HepG2 (cell line): ENCODE results near the gene LAMC3. TPM values are rescaled to one million over a fixed set of nuclear protein-coding genes. Genes with fewer than 3 reads are reported as not detected.

ENCODE experiments used
- CBX1 ChIP-seq: IDR thresholded peaks from one replicate; pipeline ENCODE4 v1.6.1; 2016; ENCODE audit warnings: antibody characterized with exemption, low read depth
- CBX2 ChIP-seq, 2 experiments: fragments of 200-600 bp in 1 of 2; sonication (generic); formaldehyde crosslinking in 1 of 2; IDR thresholded peaks; 2 replicates each; pipeline versions ENCODE4 v1.7.0 to v1.8.1; 2018 to 2022; ENCODE audit warnings: low read depth in 2 of 2, low read length in 1 of 2, mild to moderate bottlenecking in 1 of 2, missing genetic modification reagents in 1 of 2
- CREM ChIP-seq, 2 experiments: sonication (generic) in 1 of 2; formaldehyde crosslinking in 1 of 2; IDR thresholded peaks; 2 replicates each; pipeline versions ENCODE4 v1.4.0 to v1.6.1; 2016 to 2020; ENCODE audit warnings: antibody characterized with exemption in 1 of 2, mild to moderate bottlenecking in 1 of 2, missing genetic modification reagents in 1 of 2
- DMTF1 ChIP-seq: sonication (generic); formaldehyde crosslinking; IDR thresholded peaks from 2 replicates; pipeline ENCODE4 v1.4.0; 2020; ENCODE audit warnings: mild to moderate bottlenecking, missing genetic modification reagents
- ETV6 ChIP-seq: sonication (generic); formaldehyde crosslinking; conservative IDR thresholded peaks from 2 replicates; pipeline ENCODE4 v1.4.0; 2020; ENCODE audit warnings: missing genetic modification reagents
- GTF2F1 ChIP-seq: fragments of 150-350 bp; IDR thresholded peaks from 2 replicates; pipeline ENCODE4 v1.6.1; 2014; ENCODE audit warnings: low read length
- KLF11 ChIP-seq: IDR thresholded peaks from 2 replicates; pipeline ENCODE4 v1.6.1; 2016; ENCODE audit warnings: missing compliant biosample characterization
- KMT2B ChIP-seq: IDR thresholded peaks from 2 replicates; pipeline ENCODE4 v1.6.1; 2016; ENCODE audit warnings: missing genetic modification reagents, missing compliant biosample characterization
- PATZ1 ChIP-seq: sonication (generic); formaldehyde crosslinking; IDR thresholded peaks from 2 replicates; pipeline ENCODE4 v1.4.0; 2020; ENCODE audit warnings: missing genetic modification reagents
- RAD51 ChIP-seq: fragments of 450-650 bp; IDR thresholded peaks from 2 replicates; pipeline ENCODE4 v1.6.1; 2016; ENCODE audit warnings: borderline replicate concordance
- RFX1 ChIP-seq: fragments of 450-650 bp; IDR thresholded peaks from 2 replicates; pipeline ENCODE4 v1.6.1; 2017
- SAP130 ChIP-seq: IDR thresholded peaks from 2 replicates; pipeline ENCODE4 v1.6.1; 2016; ENCODE audit warnings: low read depth
- YEATS4 ChIP-seq: sonication (generic); formaldehyde crosslinking; IDR thresholded peaks from 2 replicates; pipeline ENCODE4 v1.4.0; 2020; ENCODE audit warnings: missing genetic modification reagents, borderline replicate concordance
- ZBTB44 ChIP-seq: sonication (generic); formaldehyde crosslinking; IDR thresholded peaks from 2 replicates; pipeline ENCODE4 v1.4.0; 2020; ENCODE audit warnings: missing genetic modification reagents
- ZFP90 ChIP-seq: sonication (generic); formaldehyde crosslinking; IDR thresholded peaks from 2 replicates; pipeline ENCODE4 v1.8.0; 2022; ENCODE audit warnings: missing genetic modification reagents, mild to moderate bottlenecking, inconsistent platforms, borderline replicate concordance
- ZGPAT ChIP-seq: IDR thresholded peaks from 2 replicates; pipeline ENCODE4 v1.6.1; 2016; ENCODE audit warnings: mild to moderate bottlenecking
- ZMYM4 ChIP-seq: sonication (generic); formaldehyde crosslinking; IDR thresholded peaks from 2 replicates; pipeline ENCODE4 v1.8.1; 2023; ENCODE audit warnings: mild to moderate bottlenecking, missing genetic modification reagents
- ZNF138 ChIP-seq: sonication (generic); formaldehyde crosslinking; IDR thresholded peaks from 2 replicates; pipeline ENCODE4 v1.5.0; 2020; ENCODE audit warnings: mild to moderate bottlenecking, low read depth, missing genetic modification reagents
- ZNF556 ChIP-seq: sonication (generic); formaldehyde crosslinking; IDR thresholded peaks from 2 replicates; pipeline ENCODE4 v1.4.0; 2020; ENCODE audit warnings: mild to moderate bottlenecking, missing genetic modification reagents, borderline replicate concordance
- ZNF574 ChIP-seq: sonication (generic); formaldehyde crosslinking; IDR thresholded peaks from 2 replicates; pipeline ENCODE4 v1.4.0; 2020; ENCODE audit warnings: missing genetic modification reagents
- polyA plus RNA-seq, 8 experiments: library from polyadenylated mRNA; depleted of rRNA in 3 of 8; stranded (reverse) in 7 of 8; unstranded in 1 of 8; fragments of >200 nt; fragmentation: Illumina TruSeq in 4 of 8; extraction: Trizol in 4 of 8; gene quantifications; 2 replicates each; pipeline versions ENCODE4 v1.2.1 to v1.2.3, GENCODE V29; 2011 to 2016; ENCODE audit warnings: low read depth in 4 of 8, missing spikeins in 1 of 8, mixed read lengths in 1 of 8; ENCODE audit not compliant: insufficient read depth in 1 of 8
- total RNA-seq, 5 experiments: library from RNA; depleted of rRNA; stranded (reverse); fragments of >200 nt; fragmentation: Illumina TruSeq; extraction: Trizol; gene quantifications; 2 replicates each; pipeline ENCODE4 v1.2.3, GENCODE V29; 2016; ENCODE audit warnings: low read depth in 1 of 5

LAMC3 gene
- total and polyA plus RNA-seq, 2 of the 13 experiments (the other 11 are each of a cell fraction or from before 2014, with no cell fraction given) = 0.07 to 0.57 TPM

- TF ChIP-seq DMTF1 (CRISPR knock-in tag) (no peak), KLF11 (0 out of 2 replicates have a peak, but pooled peaks have one; percentile 45), CBX1 (no peak), ZNF138 (CRISPR knock-in tag) (no peak), YEATS4 (CRISPR knock-in tag) (no peak), ZNF574 (no peak), RFX1 (no peak), ZNF556 (CRISPR knock-in tag) (no peak), ZMYM4 (CRISPR knock-in tag) (no peak), RAD51 (no peak), SAP130 (no peak), ZGPAT (peak; percentile 20; the same call in 1 of the 2 replicates), ZBTB44 (CRISPR knock-in tag) (no peak), PATZ1 (CRISPR knock-in tag) (peak; percentile 49), ZFP90 (CRISPR knock-in tag) (no peak), CREM (IDR thresholded peaks at IDR 0.05) (no peak), CREM (CRISPR knock-in tag; IDR thresholded peaks at IDR 0.05) (no peak), GTF2F1 (no peak), KMT2B (CRISPR knock-in tag) (no peak), CBX2 (IDR thresholded peaks at IDR 0.05; ENCODE audit: low read depth, low read length) (no peak), CBX2 (CRISPR knock-in tag; IDR thresholded peaks at IDR 0.05; ENCODE audit: low read depth) (no peak), ETV6 (CRISPR knock-in tag) (no peak)
Observed at GRCh38 chr9:131046581-131047202, 37.7 kb downstream of the LAMC3 start (continued).
